Activated T-cell treated with anti-CD3 and anti-CD28 coated beads for 24 hours (primary cell): ENCODE data around the gene SUPT20H.
"Not testable (repeated sequence)": the region's sequence is repeated elsewhere in the genome, so short reads cannot be mapped to it uniquely, and the experiment has no call there.

Source experiments
- DNase-seq: peaks from one replicate; pipeline ENCODE4 v3.0.0-alpha.2; 2020; ENCODE audit warnings: low read depth

The SUPT20H gene

DNA sequence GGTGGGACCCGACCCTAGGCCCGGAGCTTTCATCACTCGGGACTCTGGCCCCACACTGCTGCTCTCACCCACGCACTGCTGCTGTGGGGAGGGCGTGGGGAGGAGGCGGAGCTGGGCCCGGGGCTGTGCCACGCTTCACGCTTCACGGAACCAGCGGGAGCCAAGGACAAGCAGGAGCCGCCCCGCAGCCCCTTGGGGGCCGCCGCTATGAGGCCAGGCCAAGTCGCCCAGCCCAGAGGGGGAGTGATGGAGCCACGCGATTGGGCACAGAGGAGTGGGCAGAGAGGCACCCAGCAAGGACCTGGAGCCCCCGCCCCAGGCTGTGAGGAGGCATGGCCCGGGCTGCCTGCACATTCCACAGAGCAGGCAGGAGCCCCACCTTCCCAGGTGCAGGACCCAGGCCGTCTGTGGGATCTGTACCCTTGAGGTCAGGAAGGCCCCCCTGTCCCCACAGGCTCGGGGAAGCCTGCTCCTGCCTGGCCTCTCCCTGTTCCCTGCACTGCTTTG is 10.2 kb upstream of the SUPT20H start:
- DNase-seq: no peak

DNA sequence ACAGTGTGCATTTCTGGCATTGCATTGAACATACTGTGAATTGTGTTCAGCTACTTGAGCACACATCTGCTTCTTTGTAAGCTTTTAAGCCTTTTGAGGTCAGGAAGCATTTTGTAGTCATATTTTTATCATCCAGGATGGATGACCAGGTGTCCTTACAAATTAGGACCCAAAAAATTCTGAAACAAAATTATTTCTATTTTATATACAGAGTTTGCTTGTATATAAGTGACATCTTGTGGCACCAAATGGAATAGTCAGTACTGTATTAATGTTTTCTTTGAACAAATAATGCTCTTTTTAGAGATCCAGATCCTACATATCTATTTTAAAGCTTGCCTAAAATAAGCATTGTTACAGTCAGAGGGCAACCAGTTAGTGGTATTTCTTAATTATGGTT is 9.5 kb upstream of the SUPT20H start:
- DNase-seq: no peak

DNA sequence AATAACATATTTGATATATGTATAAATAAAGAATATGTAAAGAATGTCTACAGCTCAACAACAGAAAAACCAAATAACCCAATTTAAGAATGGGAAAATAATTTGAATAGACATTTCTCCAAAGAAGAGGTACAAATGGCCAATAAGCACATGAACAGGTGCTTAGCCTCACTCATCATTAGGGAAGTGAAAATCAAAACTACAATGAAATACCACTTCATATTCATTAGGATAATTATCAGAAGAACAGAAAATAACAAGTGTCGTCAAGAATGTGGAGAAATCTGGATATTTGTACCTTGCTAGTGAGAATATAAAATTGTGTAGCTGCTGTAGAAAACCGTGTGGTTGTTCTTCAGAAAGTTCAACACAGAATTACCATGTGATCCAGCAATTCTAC is 8.4 kb upstream of the SUPT20H start:
- no peak for DNase-seq

DNA sequence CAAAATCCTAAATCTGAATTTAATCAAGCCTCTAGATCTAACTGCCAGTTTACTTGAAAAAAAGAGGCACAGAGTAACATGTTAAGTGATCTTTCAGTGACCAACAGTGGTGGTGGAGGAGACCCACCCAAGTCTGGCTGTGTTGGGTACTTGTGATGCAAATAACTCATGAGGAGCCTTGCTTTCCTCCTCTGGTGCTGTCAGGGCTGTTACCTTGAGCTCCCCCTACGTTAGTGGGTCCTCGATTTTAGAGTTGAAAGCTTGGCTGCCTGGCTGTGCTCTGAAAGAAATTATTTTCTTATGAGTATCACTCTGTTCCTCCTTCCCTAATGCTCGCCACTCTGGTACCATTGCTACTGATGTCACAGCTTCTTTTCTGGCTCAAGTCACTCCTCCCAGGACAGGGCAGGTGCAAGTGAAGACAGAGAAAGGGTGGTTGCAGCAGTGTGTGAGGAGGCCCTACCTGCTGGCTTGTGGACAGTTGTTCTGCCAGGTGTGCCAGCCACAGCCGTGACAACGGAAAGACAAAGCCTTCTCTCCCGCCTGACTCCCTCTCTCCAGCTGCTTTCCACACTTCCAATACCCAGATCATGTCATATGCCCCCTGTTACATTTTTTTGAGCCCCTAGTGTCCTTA is 6.5 kb upstream of the SUPT20H start:
- no peak for DNase-seq

DNA sequence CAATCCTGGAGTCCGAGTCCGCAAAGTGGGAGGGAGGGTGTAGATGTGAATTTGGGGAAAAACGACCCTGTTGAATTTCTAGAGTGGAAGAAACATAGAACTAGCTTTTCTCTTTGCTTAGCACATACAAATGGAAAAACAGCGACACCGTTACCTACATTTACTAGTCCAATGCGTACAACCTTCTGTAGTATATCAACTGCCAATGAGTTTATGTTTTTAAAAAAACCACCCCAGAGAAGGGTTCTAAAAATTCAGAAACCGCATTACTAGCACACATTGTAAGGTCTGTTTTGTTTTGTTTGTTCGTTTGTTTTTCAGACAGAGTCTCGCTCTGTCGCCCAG is 332 bp upstream of the SUPT20H start:
- DNase-seq: no peak

DNA sequence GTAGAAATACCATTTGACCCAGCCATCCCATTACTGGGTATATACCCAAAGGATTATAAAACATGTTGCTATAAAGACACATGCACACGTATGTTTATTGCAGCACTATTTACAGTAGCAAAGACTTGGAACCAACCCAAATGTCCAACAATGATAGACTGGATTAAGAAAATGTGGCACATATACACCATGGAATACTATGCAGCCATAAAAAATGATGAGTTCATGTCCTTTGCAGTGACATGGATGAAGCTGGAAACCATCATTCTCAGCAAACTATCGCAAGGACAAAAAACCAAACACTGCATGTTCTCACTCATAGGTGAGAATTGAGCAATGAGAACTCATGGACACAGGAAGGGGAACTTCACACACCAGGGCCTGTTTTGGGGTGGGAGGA is 3.3 kb downstream of the SUPT20H start:
- DNase-seq: not testable (repeated sequence)

DNA sequence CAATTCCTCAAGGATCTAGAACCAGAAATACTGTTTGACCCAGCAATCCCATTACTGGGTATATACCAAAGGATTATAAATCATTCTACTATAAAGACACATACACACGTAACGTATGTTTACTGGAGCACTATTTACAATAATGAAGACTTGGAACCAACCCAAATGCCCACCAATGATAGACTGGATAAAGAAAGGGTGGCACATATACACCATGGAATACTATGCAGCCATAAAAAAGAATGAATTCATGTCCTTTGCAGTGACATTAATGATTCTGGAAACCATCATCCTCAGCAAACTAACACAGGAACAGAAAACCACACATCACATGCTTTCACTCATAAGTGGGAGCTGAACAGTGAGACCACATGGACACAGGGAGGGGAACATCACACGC is 6.4 kb downstream of the SUPT20H start:
- DNase-seq: not testable (repeated sequence)

DNA sequence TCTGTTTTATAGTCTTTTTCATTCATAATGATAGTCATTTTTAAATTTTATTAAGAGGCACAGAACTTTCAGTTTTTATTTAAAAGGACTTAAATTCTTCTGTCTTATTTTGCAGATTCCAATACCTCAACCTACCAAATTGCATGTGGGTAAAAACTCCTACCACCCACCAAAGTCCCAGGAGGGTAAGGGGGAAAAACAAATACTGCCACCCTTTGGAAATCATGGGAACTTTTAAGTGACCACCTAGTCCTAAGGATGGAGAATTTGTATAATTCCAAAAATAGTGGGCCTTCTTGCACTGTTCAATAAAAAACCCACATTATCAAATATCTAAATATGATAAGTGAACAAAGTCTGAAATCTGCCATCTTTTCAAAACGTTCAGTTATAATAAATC is 9.7 kb downstream of the SUPT20H start:
- no peak for DNase-seq

DNA sequence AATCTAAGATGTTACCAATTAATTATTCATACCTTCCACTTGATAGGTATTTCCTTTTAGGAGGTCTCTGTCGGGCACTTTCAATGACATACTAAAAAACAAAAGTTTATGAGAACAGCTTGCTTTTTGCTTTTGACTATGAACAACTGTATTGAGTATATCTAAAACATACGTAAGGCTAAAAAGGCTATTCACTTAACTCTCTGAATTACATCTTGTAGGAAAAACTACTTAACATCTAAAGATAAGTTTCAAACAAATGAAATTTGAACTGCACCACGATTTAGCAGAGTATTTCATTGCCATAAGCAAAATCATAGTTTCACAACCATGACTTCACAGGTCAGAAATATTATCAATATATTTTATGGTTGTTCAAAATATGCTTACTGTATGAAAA is 11.6 kb downstream of the SUPT20H start:
- no peak for DNase-seq

DNA sequence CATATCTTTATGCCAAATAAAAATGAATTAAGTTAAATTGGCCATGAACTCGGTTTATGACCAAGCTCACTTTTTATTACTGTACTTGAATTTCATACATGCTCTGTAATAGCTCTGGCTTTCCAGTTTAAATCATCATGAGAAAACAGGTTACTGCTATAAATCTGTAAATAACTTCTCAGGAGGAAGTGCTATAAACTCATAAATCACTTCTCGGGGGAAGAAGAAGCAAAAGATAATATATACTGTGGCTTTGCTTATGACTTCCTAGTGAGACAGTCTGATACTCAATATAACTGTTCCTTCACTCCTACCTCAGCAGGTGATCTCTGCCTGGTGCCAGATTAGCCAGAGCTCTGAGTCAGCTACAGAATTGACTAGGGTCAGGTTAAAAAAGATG is 12.5 kb downstream of the SUPT20H start:
- no peak for DNase-seq

DNA sequence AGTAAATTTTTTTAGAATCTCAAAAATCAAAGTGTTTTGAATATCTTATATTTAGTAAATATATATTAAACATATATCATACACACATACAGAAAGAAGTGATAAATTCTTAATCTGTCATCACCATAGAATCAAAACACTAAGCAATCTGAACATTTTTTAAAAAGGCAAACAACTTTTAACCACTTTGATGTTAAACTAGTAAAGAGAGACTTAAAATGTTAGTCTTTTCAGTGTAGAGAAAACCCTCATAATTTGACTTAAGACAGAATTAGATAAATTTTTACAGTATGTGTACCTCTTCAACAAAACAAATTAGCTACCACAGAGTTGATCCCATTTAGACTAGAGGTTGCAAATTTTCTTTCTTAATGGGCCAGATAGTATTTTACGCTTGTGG is 13.4 kb downstream of the SUPT20H start:
- DNase-seq: no peak

DNA sequence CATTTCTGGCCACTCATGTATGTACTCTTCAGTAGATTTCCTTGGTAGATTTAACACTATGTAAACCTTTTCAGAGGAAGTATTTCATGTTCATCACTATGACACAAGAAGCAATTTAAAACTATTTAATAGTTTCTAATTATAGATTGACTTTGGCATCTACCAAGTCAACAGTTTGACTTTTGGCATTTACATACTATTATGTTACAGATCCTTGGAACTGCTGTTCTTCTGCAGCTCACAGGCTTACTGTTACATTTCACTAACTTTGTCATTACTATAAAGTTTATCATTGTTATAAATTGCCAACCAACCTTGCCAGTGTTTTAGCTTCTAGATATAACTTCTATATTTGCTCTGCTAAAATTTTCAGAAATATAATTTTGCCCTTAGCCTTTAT is 18.7 kb downstream of the SUPT20H start:
- DNase-seq: no peak

DNA sequence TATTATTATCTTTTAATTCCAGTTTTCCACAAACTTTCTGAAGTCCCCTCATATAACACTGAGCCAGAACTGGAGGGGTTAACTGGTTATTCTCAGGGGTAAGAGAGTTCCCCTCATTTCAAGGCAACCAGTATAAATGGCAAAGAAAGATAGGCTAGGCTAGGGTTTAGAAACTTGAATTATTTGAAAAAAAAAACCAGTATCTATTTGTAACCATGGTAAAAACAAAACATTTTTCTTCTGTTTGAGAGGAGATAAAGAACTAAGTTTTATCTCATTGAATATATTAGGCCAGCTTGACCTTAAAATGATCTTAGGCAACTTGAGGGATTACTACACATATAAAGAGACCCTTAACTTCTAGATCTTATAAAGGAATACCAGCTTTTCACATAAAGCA is 19.6 kb downstream of the SUPT20H start:
- no peak for DNase-seq

DNA sequence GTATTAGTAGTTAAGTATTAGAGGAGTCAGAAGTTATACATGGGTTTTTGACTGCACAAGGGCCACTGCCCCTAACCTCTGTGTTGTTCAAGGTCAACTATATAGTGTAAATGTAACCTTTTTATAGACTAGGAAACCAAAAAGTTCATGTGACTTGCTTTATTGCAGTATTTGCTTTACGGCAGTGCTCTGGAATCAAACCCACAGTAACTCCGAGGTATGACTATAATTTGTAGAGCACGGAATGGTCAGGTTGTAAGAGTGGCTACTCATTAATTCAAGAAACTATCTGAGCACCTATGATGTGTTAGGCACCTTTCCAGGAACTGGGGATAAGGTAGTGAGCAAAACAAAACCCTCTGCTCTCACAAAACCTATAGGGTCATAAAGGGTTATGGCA is 22.2 kb downstream of the SUPT20H start:
- DNase-seq: no peak

DNA sequence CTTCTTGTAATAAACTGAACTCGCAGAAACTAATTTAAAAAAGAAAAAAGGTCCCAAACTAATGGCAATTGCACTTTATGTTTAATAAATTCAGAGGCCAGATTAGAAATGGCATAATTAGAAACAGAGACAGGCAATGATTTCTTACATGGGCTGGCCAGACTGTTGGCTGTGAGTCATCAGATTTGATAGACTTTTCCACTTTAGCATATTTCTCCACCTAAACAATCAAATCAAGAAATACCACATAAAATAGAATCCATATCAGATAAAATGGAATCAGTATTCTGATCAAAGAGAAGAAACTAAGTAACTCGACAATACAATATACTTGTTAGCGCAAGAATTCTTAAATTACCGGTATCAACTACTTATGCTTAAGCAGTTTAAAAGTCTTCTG is 29.9 kb downstream of the SUPT20H start:
- DNase-seq: no peak

DNA sequence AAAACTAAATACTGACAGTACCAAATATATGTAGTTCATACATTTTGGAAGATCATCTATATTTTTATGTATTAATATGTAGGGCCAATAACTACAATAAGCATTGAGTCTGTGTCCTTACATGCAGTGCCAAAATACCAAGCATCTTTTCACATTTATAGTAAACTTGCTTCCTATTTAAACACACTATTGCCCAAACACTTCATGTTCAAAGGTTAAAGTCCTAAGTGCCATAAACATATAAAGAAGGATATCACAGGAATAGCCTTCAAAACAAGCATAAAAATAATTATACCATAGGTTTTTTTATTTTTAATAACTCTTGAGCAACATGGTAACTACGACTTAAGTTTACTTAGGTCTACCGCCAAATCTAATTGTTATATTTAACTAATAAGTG is 31.8 kb downstream of the SUPT20H start:
- DNase-seq: no peak

DNA sequence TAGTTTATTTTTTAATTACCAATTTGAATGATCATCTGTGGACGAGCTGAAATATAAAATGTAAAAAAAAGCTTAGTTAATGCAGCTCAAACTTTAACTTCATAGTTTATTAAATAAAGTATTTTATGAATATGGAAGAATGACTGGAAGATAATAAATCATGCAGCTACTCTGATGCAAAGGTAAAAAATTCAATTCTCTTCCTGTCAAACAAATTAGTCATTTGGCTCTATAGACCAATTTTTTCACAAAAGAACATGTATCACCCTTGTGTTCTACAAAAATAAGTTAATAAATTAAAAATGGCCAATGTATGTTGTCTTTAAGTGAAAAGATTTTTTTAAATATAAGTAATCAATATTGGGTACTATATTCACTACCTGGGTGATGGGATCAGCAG is 32.7 kb downstream of the SUPT20H start:
- no peak for DNase-seq

DNA sequence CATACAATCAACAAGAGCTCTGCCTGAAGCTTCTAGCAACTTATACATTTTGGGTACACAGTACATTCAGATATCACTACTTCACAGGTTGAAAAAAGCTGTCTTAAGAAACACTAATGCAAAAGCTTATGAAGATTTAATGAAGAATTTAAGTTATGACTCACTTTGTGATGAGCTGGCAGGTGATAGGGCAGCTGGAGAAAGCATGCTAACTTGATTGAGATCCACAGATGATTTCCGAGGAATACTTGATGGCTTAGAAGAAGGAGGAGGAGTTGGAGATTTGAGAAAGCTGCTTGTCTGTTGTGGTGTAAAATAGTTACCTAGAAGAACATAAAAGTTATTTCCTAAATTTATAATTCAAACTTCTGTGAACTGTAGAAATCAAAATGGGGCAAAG is 35.6 kb downstream of the SUPT20H start:
- no peak for DNase-seq

DNA sequence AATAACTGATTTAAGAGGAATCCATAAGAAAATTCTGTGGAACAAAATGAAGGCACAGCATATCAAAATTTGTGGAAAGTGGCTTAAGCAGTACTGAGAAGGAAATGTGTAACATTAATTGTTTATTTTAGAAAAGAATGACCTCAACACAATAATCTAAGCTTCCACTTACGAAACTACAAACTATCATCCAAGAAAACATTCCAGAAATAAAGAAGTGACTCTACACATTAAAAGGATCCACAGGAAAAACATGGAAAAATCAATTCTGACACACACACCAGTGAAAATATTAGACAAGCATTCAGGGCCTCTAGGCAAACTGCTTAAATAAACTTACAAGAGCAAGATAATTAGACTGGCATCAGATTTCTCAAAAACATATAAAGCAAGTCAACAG is 44.9 kb downstream of the SUPT20H start:
- no peak for DNase-seq

DNA sequence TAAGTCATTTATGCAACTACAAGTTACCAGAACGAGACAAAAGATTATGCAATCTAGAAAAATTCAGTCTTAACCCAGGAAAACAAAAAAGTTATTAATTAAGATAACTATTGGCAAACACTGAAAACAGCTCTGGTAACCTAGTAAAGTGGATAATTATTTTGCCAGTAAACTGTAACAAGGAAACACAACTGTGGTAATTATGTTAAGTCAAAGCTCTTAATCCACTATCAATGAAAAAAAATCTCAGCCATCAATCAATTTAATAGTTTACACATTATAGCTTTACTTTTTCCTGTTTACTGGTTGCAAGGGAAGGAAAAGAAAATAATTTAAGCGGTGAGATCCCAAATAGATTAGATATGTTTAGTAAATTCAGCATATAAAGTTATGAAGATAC is 47.7 kb downstream of the SUPT20H start:
- DNase-seq: no peak

DNA sequence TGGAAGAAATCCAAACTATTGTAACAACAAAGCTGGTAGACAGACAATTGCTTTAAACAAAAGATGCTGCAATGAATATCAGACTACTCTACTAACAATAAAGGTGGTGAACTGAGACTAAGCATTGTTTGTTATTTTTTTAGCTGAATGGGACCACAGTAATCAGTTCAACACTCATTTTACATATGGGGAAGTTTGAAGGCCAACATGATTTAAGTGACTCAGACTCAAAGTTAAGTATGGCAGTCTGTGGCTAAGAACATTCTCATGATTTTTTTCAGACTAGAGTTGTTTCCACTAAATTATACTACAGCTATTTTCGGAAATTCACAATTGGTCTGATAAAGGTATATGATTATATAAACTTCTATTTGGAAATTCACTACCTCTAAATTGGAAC is 48.5 kb downstream of the SUPT20H start:
- DNase-seq: no peak

DNA sequence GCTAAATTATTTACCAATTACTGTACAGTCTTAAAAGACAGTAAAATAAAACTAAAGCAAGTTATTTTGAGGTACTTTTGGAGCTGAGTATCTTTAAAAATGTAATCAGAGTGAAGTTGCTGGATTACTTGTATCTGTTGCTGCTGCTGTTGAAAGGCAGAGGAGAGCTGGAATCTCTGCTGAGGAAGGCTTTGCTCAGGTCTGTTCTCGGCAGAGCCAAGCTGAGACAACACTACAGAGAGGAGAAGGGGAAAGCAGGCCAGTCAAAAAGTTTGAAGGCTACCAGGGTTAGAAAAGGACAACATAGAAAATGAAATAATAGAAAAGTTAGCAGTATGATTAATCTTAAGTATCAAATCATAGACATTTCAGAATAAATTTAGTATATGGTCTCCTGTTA is 49.1 kb downstream of the SUPT20H start:
- DNase-seq: no peak

DNA sequence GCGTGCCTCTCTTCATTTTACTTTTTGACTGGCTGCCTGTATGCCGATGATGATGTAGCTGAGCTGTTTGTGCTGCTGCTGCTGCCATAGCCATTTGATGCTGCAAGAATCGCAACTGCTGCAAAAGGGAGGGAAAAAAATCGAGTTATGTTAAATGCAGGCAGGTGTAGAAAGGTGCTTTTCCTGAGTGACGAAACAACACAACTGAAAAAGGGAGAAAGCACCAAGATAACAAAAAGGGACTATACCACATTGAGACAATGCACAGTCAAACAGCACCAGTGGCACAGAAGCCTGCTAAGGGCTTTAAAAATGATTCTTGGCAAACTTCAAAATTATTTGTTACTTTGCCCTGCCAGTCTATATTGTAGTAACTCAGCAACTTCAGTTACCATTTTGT is 49.8 kb downstream of the SUPT20H start:
- no peak for DNase-seq

DNA sequence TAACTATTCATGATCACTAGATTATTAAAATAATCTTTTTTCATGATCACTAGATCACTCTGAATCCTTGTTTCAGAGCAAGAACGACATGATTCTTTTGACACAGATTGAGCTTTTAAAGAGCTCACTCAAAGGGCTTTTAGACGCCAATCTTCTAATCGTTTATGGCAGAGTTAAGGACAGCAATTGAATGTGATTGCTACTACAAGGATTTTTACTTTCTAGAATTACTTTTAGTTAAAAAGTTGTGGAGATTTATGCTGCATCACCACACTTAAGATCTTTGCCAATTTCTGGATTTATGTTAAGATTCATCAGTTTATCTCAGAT is 57.6 kb downstream of the SUPT20H start:
- DNase-seq: no peak
